HG03039 (cell line): ENCODE measurements around the gene FARS2.

Source experiments
- ATAC-seq: cut with Tn5 transposase; IDR thresholded peaks from one replicate; pipeline ENCODE4 v1.9.1; 2021; ENCODE audit warnings: mild to moderate bottlenecking, moderate library complexity; ENCODE audit not compliant: unreplicated experiment

Gene FARS2

DNA sequence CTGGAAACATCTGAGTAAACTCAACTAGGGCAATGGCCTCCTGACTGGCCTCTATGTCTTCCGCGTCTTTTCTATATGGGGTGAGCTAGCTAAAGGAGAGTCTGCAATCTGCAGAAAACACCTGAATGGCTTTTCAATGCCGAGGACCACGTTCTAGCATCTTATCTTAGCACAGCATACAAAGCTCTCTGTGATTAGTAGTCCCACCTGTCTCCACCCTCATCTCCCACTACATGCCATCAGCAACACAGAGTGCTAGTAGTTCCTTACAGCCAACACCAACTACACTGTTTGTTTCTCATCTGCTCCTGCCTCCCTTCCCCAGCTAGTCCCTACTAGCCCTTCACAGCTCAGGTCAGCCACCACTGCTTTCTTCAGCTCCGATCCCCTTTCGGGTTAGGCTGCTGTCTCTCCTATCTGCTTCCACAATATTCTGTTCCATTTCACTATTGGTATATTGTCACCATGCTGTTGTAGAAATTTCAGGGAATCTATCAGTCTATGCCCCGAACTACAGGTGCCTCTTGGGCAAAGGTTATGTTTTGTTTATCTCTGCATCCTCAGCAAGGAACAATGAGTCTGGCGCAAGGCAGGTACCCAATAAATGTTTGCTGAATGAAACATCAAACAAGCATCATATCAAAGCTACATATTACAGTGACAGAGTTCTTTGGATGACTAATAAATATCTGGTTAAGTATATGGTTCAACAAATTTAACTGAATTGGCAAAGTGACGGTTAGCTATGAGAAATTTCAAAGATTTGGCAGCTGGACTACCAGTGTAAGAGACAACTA, 12.8 kb upstream of the FARS2 start:
- ATAC-seq: no peak

DNA sequence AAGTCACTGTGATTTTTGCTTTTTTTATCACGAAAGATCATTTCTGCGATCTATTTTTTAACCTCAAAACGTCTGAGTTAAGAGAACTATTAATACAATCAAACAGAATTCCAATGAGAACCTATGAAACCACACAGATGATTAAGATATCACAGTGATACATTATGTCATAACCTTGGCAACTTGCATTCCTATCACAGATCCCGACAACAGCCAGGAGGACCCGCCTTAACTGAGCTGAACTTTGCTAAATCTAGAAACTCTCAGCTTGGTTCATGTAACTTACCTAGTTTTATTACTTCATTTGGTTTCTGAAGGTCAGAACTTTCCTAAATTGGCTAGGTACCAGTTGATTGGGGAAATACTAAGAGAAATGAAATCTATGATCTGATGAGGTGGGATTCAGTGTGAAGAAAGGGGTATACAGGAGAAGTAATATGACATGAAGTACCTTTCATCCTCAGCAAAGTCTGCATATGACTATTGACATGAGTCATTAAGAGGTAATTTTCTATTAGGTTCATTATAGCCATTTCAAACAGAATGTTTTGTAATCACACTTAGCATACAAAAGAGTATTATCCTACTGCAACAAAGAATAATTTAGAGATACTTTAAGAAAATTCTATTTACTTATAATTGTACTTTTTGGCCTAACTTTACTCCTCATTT, 11.7 kb upstream of the FARS2 start:
- no peak for ATAC-seq

DNA sequence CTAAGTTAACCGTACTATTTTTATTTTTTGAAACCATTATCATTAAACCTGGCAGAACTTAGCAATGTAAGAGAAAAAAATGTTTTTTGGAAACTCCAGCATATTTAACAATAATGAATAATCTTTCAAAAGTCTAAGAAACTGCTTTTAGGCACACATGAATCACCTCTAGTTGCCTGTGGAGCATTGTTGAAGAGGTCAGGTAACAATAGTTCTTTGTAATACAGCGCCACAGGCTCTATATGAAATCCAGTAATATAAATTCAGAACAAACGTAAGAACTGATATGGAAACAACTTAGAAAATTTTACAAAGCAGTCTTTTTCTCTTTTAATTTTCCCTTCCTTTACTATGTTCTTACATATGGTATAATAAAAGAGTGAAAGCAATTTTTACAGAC, 10.9 kb upstream of the FARS2 start:
- ATAC-seq: no peak

DNA sequence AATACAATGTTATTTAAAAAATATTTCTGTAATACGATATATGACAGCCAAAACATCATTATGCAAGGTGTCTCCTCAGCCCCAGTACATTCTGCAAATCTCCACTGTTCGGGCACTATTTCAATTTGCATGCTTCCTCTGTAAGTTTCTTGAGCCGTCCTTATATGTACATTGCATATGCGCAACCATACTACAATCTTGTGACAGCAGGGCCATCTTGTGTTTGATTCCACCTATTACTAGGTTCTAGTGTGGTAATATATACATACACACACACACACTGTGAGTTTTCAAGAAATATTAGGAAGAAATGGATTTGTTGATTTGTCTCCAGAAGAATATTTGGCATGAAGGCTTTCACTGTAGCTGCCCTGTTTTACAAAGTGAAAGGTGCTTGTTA, 10.4 kb upstream of the FARS2 start:
- no peak for ATAC-seq

DNA sequence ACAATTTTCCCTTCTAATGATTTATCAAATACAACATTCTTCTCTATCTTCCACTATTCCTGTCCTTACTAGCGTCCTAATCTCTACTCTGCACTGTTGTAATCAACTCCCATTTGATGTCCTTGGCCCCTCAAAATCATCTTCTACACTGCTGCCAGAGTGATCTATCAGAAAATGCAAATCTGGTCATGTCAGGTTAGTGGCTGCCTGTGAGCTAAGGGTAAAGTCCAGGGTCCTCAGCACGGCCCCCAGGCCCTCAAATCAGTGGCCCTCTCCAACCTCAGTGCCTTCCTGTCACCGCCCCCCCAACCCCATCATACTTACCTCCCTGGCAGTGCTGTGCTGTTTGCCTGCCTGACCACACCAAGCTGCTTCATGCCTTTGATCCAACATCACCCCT, 4.4 kb upstream of the FARS2 start:
- ATAC-seq: no peak

DNA sequence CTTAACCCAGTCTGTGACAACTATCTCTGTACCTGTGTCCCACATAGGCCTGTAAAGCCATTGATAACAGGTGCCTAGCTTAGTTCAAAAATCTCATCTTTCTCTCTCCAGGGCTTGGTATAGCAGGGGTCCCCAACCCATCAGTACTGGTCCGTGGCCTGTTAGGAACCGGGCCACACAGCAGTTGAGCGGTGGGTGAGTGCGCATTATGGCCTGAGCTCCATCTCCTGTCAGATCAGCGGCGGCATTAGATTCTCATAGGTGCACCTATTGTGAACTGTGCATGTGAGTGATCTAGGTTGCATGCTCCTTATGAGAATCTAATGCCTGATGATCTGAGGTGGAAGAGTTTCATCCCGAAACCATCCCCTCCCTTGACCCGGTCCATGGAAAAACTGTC, 3.9 kb upstream of the FARS2 start:
- no peak for ATAC-seq

DNA sequence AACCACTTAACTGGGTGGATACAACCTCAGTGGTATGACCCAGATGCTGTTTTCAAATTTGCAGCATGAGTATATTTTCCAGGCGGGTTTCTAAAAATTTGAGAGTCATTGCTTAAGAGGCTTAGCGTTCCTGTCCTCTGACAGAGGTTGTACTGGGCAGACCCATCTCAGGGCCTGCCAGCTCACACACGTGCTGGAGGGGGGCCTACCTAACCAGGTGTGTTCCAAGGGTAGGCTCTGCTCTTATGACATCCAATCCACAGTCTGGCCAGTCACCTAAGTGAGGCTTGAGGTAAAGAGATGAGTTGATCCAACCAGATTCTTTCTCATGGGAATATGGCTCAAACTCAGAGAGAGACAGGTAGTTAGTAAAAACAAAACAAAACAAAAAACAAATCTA, 1.9 kb upstream of the FARS2 start:
- no peak for ATAC-seq

DNA sequence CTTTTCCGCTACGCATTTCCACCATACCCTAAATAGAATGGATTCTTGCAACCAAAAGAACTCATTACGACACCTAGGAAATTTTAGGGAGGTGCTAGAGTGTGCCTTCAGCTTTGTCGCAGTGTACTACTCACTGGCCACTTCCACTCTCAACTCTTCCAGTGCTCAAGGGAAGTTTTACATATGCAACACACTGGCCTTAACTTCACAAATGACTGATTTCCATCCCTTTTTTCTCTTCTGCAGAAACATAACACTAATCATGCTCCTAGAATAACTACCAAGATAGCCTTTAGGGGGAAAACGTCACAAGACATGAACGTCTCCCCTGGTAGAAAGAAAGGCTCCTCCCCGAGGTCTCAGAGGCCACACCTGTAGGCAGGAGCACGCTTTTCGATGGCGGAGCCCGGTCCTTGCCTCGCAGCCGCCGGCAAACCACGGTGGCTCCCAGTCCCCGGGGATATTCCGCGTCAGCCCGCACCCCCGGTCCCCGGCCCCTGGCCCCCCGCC, 1.1 kb upstream of the FARS2 start:
- ATAC-seq: peak; percentile 62

DNA sequence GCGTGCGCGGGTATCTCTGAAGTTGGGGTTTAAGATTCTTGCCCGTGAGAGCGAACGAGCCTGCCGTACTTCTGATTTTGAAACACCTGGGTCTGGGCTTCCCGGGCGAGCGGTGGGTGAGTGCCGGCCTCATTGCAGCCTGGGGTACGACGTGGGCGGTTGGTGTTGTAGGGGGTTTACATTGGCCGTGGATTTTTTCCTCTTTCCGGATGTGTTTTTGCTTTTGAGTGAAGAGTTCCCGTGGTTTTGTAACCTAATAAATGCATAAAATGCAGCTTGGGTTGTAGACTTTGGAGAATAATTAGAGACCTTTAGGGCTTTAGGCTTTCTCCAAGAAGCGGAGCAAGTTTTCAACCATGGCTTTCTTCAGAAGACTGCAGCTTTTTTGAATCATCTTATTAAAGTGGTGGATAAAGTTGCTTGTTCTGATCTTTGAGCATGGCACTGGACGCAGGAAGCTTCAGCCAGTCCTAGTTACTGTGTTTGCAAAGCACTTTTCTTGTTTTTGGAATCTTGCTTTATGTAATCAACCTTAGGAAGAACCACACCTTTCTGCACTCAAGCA, 314 bp downstream of the FARS2 start:
- ATAC-seq: no peak

DNA sequence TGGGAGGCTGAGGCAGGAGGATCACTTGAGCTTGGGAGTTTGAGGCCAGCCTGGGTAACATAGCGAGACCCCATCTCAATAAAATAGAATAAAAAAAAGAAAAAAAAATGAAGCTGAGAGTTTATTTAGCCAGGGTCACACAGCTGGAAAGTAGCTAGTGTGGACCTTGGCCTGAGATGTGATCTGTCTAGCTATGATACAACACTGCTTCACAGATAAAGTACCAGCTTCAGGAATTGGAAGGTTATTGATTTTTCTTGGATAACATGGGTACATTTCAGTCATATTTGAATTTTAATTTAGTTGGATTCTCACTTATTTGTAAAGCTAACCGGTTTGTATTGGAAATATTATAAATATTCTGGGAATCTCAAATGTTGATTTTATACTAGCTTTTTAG, 5.1 kb downstream of the FARS2 start:
- ATAC-seq: no peak

DNA sequence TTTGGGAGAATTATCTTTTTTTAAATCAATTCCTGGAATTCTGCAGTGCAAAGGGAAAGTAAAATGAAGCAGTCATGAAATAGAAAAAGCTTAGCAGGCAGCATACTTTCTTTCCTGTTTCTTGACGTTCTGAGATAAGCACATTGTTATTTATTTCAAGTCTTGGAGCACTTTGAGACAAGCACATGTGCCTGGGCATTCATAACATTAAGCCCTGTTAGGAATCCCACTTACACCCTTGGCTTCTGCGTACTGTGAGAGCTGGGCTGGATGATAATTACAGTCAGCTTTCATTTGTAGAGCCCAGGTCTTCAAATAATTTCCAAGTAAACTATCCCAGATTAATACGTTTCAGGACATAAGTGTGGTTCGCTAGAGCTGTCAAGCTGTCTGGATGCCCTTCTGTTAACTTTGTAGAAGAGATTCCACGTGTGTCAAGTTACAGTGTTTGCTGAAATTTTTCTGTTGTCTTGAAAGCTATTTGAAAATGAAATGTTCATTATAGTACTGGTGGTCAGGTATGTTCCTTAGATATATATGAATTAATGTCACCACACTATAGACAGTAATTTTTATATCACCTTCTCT, 8.9 kb downstream of the FARS2 start:
- no peak for ATAC-seq

DNA sequence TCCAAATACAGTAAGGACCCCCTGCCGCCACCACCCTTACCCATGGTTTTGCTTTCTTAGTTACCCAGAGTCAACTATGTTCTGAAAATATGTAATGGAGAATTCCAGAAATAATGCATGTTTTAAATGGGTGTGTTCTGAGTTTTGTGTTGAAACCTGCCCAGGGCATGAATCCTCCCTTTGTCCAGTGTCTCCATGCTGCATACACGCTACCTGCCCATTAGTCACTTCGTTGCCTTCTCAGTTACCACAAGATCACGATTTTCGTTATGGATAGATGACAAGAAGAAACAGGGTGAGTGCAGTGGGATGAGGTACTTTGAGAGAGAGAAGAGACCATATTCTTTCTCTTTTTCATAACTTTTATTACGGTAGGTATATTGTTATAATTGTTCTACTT, 10.6 kb downstream of the FARS2 start:
- no peak for ATAC-seq

DNA sequence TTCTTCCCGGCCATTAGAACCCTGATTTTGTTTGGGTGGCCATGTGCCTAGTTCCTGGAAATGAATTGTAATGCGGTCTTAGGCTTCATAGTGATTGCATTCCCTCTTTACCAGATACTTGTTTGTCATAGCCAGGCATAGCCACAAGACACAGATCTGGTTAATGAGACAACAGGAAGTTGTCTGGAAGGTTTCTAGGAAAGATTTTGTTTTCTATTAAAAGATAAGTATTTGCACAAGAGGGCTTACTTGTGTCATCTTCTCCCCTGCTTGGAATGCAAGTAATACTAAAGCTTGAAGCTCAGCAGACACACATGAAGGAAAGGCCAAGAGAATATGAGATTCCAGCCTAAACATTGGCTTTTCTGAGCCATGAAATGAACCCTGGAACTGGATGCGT, 12.9 kb downstream of the FARS2 start:
- ATAC-seq: no peak

DNA sequence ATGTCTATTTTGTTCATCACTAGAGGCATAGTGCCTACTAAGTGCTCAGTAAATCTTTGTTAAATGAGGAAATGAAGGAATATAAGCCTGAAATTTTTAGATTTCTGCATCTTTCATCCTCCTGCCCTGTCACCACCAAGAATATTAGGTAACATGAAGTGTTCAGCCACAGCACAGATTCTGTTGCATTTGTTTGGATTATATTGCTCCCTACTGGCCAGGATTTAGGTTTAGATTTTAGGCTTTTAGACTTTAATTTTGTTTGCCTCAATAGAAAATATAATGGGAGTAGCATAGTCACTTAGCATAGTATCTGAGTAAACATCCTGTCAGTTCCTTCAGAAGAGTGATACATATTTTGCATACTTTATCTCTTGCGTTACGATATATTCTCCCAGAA, 14.2 kb downstream of the FARS2 start:
- no peak for ATAC-seq

DNA sequence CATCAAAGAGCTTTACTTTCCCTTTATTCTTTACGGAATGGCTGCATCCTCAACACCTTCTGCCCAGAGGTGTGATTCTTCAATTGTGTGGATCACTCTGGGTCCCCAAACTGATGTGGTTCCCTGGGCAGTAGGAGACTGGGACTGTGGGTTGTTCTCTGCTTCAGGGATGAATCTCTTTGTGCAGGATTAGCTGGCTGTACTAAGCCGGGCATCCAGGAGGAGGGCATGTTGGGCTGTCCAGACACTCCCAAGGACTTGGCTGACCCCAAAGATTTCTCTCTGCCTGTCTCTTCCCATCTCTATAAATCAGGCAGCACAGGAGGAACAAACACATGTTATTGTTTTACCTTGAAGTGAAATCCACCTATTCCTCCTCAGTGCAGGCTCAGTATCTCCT, 15.3 kb downstream of the FARS2 start:
- no peak for ATAC-seq

DNA sequence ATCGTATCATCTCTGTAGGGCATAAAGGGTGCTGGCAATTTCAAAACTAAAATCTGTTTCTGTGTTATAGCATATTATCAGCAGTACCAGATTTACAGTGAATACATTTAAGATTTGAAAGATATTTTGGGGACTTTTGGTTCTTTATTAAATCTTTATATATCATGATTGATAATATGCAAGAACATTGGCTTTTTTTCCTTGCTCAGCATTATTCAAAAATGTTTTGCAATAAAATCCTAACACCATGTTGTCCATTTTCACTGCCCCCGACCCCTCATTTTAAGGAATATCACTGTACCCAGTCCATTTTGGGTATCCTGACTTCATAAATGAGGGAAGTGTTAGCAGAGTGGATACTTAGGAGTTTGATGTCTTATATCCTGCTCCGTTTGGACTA, 16.3 kb downstream of the FARS2 start:
- ATAC-seq: no peak

DNA sequence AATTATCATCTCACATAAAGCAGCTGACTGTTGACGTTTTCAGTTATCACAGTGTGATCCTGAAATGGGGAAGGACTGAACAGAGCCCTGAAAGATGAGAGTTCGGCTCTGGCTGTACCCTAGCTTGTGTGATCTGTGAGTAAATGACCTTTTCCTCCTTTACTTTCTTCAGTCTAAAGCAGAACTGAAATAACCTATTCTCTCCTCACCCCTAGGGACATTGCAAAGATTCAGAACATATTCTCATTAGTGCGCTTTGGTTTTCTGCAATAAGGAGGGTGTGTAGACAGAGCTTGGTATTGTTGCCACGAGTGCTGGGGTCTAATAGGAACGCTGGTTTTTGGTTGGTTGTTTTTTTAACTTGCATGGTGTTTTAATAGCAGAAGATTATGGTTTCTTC, 16.7 kb downstream of the FARS2 start:
- ATAC-seq: peak; percentile 55

DNA sequence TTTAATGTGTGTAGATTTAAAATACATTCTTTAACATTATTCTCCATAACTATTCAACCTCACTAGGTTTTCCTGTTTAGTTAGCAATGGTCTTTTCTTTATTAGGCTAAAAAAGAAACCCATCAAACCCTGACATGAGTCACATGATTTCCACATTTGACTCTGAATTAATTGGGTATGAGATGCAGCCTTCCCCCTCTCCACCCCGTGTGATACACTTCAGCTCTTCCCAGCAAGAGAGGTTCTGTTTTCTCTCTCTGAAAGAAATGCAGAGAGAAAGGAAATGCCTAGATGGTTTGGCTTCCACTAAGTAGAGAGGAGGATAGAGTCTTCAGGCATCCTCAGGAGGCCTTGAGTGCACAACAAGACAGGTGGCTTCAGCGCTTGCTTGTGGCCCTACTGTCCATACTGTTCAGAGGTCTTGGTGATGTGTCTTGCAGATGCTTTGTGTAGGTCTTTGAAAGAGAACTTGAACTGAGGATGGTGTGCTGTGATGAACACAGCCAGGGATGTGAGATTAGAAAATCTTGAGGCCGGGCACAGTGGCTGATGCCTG, 17.3 kb downstream of the FARS2 start:
- ATAC-seq: no peak

DNA sequence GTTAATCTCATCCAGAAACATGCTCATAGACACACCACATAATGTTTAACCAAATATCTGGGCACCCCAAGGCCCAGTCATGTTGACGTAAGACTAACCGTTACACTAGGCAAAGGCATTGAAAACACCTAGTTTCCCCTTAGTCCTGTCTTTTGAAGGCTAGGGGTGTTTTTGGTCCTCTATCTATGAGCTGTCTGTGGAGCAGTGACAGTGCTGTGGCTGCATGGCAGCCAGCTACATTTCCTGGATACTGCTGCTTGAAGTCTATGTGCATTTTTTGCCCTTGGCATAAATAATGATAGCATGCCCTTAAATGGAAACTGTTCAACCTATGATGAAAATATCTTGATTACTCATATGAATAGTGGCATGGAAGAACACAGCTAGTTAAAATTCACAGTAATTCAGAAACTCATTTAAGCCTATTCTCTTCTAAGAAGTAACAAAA, 18.6 kb downstream of the FARS2 start:
- ATAC-seq: no peak

DNA sequence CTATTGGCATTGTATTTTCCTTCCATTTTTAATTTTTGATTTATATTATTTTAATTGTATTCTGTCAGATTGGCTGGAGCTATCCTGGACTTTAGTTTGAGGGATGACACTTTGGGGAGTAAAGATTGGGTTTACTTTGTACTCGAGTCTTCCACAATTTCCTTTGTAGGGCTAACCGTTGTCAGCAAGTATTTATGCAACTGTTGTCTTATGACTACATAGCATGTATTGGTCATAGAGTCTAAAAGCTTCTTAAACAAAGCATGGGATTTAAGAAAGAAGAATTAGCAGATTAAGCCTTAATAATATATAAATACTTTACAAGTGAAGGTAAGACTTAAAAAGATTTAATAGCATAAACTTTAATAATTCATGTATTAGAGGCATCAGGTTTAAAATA, 19.6 kb downstream of the FARS2 start:
- no peak for ATAC-seq

DNA sequence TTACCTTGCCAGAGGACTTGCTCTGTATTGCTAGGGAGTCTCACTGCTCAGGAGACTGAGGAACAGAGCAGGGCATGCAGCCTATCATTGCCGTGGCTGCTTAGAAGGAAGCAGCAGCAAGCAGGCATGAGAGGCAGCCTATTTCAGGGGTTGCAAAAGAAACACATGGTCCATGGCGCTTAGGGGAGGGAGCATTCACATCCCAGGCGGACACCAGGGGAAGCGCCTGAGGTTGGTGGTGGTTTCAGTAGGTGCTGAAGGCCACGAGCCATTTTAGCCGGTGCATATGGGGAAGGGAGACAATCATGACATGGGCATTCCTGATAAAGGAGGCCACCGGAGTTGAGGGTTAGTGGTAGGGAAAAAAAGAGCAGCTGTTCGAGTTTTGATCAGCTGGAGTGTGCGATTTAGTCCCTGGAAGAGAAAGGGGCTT, 20.9 kb downstream of the FARS2 start:
- no peak for ATAC-seq
